ENCODE data around the gene INSYN1. TPM values are rescaled to one million over a fixed set of nuclear protein-coding genes. Genes with fewer than 3 reads are reported as not detected.

The INSYN1 gene
- total and polyA plus RNA-seq, 9 of the 15 experiments (the other 6 are each of a cell fraction or from before 2014, with no cell fraction given): not detected

- Histone ChIP-seq H2AFZ (ENCODE audit: low read depth, low read length) (no peak overlapping the region), H3K27ac (ENCODE audit: extremely low read depth, low read depth, low read length) (no peak overlapping the region), H3K36me3 (ENCODE audit: control insufficient read depth, insufficient read depth, low read length) (no peaks in the 10 kb centered on the region), H3K9me3 (replicated peaks; ENCODE audit: control insufficient read depth, insufficient read depth, low read depth, low read length) (no peaks in the 10 kb centered on the region), H3K9me1 (ENCODE audit: control insufficient read depth, insufficient read depth, low read length) (no peaks in the 10 kb centered on the region), H3K27me3 (ENCODE audit: control insufficient read depth in 2 of 2, insufficient read depth in 2 of 2, low read length in 2 of 2) (peaks cover 2 to 28% of the 10 kb centered on the region in 2 experiments; a peak in 4 of 5 replicates), H3K79me2 (ENCODE audit: control insufficient read depth, insufficient read depth, low read length) (no peaks in the 10 kb centered on the region), H3K4me2 (ENCODE audit: insufficient read depth, low read length) (no peak overlapping the region), H3K4me3 (no peak overlapping the region), H3K4me1 (replicated peaks in 1 of 2; ENCODE audit: control insufficient read depth in 2 of 2, insufficient read depth in 2 of 2, low read length in 2 of 2) (0 out of 5 replicates have a peak, but pooled peaks cover 0 to 3% of the 10 kb centered on the region in 2 experiments), H4K20me1 (replicated peaks; ENCODE audit: control insufficient read depth, insufficient read depth, low read length) (peaks cover 15% of the 10 kb centered on the region), H3K9ac (ENCODE audit: insufficient read depth in 1 of 2, low read depth in 2 of 2, low read length in 2 of 2) (no peak overlapping the region)
- POLR2A ChIA-PET: no interaction called here
- FAIRE-seq (no peak), DNase-seq (ENCODE audit: extremely low read depth in 1 of 4, low spot score in 3 of 4) (no peak), ATAC-seq (no peak)
- intact Hi-C loops (cut with micrococcal nuclease): no loop called here
- 3% methylated on average over 7 of the region's 7 CpGs for WGBS (ENCODE audit: insufficient coverage, low coverage, missing lambda C conversion rate)
- in situ Hi-C loops (cut with MboI): no loop called here
- TF ChIP-seq ZNF282 (CRISPR knock-in tag; IDR thresholded peaks at IDR 0.05): no peak
- 0 out of 2 replicates have a peak, but pooled peaks have one; percentile 40 for TF ChIP-seq CEBPB (tag; IDR thresholded peaks at IDR 0.05)
- CTCF ChIA-PET (ENCODE audit: low intra/inter-chr PET ratio): no interaction called here
- no TSS peak for BruUV-seq (replicated peaks)
Measured at GRCh38 chr15:73745073-73745472, 8.1 kb downstream of the INSYN1 start.

GRCh38 chr15:73744293-73744692 is 8.9 kb downstream of the INSYN1 start:
- intact Hi-C loops (cut with micrococcal nuclease): no loop called here
- CTCF ChIA-PET (ENCODE audit: low intra/inter-chr PET ratio): no interaction called here
- Histone ChIP-seq H3K9me3 (replicated peaks; ENCODE audit: control insufficient read depth, insufficient read depth, low read depth, low read length) (no peaks in the 10 kb centered on the region), H3K9me1 (ENCODE audit: control insufficient read depth, insufficient read depth, low read length) (no peaks in the 10 kb centered on the region), H3K79me2 (ENCODE audit: control insufficient read depth, insufficient read depth, low read length) (no peaks in the 10 kb centered on the region), H3K36me3 (ENCODE audit: control insufficient read depth, insufficient read depth, low read length) (no peaks in the 10 kb centered on the region), H3K27me3 (ENCODE audit: control insufficient read depth in 2 of 2, insufficient read depth in 2 of 2, low read length in 2 of 2) (peaks cover 2 to 25% of the 10 kb centered on the region in 2 experiments; a peak in 4 of 5 replicates), H2AFZ (ENCODE audit: low read depth, low read length) (no peak overlapping the region), H3K4me2 (ENCODE audit: insufficient read depth, low read length) (no peak overlapping the region), H4K20me1 (replicated peaks; ENCODE audit: control insufficient read depth, insufficient read depth, low read length) (peaks cover 11% of the 10 kb centered on the region), H3K27ac (ENCODE audit: extremely low read depth, low read depth, low read length) (no peak overlapping the region), H3K4me3 (no peak overlapping the region), H3K9ac (ENCODE audit: insufficient read depth in 1 of 2, low read depth in 2 of 2, low read length in 2 of 2) (no peak overlapping the region), H3K4me1 (replicated peaks in 1 of 2; ENCODE audit: control insufficient read depth in 2 of 2, insufficient read depth in 2 of 2, low read length in 2 of 2) (0 out of 5 replicates have a peak, but pooled peaks cover 0 to 4% of the 10 kb centered on the region in 2 experiments)
- no TSS peak for BruUV-seq (replicated peaks)
- ATAC-seq: no peak
- no peak for FAIRE-seq
- DNase-seq (ENCODE audit: extremely low read depth in 1 of 4, low spot score in 3 of 4): no peak
- POLR2A ChIA-PET: no interaction called here
- TF ChIP-seq TCF15 (CRISPR knock-in tag; IDR thresholded peaks at IDR 0.05): no peak
- no peak for TF ChIP-seq KAT2B (IDR thresholded peaks at IDR 0.05; ENCODE audit: low read depth, low read length)
- WGBS (ENCODE audit: insufficient coverage, low coverage, missing lambda C conversion rate): 0% methylated on average over 1 of the region's 1 CpG
- in situ Hi-C loops (cut with MboI): no loop called here

Data from K562 (cell line).